22Rv1 (cell line): ENCODE measurements around the gene ZNF831.

ENCODE experiments used
- H3K27ac ChIP-seq: fragments of 450-650 bp; 2 replicates; pipeline ENCODE4 v1.5.1; 2017
- ZFX ChIP-seq: fragments of 450-650 bp; IDR thresholded peaks from 2 replicates; pipeline ENCODE4 v1.6.1; 2017; ENCODE audit warnings: antibody characterized with exemption, borderline replicate concordance
- TF ChIP-seq, protein P1 (sequence below): fragments of 450-650 bp; IDR thresholded peaks from 2 replicates; pipeline ENCODE4 v1.5.1; 2017; ENCODE audit warnings: mild to moderate bottlenecking

ZNF831 gene

DNA sequence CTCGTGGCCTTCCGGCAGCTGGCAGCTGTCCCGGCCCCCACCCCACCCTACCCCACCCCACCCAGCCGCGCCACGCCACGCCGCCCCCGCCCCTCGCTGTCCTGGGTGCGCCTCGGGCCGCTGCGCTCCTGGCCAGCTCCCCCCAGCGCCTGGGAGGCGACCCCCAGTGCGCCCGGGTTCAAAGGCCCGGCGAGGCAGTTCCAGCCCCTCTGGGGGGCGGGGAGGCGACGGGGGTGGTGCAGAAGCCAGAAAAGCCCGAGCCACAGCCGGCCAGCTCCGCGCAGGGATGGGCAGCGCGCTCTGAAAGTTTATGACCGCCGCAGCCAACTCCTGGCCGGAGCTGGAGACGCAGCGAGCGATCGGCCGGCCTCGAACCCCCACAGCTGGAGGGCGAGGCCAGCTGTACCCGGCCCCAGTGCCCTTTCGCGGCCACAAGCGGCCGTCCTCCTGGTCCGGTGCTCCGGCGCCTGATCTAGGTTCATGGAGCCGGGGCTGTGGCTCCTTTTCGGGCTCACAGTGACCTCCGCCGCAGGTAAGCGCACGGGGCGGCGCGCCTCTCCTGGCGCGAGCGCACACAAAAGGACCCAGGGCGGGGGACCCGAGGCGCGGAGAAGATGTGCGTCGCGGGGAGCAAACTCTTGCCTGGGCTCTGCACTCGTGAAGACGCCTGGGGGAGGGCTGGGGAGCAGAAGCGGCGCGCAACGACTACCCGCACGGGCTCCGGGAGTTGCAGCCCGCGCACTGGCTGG lies 136.9 kb downstream of the ZNF831 start, which contains the start of gene EDN3:
Gene EDN3 (plus strand): TSS at position 279 of the 749 bp plus-strand sequence. CDS start 202 bp downstream, at position 481.
- TF ChIP-seq, protein P1, sequence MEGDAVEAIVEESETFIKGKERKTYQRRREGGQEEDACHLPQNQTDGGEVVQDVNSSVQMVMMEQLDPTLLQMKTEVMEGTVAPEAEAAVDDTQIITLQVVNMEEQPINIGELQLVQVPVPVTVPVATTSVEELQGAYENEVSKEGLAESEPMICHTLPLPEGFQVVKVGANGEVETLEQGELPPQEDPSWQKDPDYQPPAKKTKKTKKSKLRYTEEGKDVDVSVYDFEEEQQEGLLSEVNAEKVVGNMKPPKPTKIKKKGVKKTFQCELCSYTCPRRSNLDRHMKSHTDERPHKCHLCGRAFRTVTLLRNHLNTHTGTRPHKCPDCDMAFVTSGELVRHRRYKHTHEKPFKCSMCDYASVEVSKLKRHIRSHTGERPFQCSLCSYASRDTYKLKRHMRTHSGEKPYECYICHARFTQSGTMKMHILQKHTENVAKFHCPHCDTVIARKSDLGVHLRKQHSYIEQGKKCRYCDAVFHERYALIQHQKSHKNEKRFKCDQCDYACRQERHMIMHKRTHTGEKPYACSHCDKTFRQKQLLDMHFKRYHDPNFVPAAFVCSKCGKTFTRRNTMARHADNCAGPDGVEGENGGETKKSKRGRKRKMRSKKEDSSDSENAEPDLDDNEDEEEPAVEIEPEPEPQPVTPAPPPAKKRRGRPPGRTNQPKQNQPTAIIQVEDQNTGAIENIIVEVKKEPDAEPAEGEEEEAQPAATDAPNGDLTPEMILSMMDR = no peak
- TF ChIP-seq ZFX = no peak
- H3K27ac ChIP-seq = no peak within 1 kb of the TSS

DNA sequence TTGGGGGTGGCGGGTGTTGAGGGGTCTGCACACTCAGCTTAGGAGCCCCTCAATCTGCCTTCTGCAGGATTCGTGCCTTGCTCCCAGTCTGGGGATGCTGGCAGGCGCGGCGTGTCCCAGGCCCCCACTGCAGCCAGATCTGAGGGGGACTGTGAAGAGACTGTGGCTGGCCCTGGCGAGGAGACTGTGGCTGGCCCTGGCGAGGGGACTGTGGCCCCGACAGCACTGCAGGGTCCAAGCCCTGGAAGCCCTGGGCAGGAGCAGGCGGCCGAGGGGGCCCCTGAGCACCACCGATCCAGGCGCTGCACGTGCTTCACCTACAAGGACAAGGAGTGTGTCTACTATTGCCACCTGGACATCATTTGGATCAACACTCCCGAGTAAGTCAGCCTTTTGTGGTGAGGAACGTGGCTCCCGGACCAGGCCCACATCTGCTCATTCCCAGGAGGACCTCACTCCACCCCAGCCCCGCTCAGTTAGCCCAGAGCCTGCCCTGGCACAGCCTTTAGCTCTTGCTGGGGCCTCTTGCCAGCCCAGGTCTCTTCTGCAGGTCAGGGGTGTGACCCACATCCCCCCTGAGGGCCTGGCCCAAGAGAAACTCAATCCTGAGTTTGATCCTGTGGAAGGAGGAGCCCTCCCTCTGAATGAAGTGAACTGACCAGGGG lies 137.9 kb downstream of the ZNF831 start:
- H3K27ac ChIP-seq = no peak overlapping the region
- TF ChIP-seq, protein P1 = no peak
- TF ChIP-seq ZFX = no peak

DNA sequence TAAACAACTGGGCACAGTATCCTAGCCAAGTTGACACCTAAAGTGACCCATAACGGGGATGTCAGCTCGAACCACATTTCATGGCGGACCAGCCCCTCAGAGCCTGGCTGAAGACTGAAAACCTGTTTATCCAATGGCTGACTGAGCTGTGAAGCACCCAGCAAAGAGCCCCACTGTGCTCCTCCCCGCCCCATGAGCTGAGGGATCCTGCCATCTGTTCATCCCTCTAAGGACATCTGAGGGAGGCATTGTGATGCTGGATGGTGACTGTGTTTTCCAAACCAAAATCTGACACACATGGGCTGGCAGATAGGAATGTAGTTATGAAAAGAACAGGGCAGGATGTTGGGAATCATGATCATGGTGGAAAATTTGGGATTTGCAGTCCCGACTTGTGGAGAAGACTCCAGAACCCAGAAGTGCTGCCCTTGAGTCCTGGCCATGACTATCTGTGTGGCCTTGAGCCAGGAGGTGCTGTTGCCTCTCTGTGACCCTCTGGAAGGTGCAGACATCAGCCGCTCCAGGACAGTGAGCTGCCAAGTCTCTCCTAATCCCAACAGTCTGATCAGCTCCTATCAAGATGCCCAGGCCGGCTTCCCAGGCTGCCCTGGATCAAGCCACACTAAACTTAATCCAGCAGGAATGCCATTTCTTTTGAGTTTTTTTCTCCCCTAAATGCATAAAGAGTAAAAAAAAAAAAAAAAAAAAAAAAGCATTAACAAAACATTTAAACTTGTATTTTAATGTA lies 142.5 kb downstream of the ZNF831 start:
- H3K27ac ChIP-seq = no peak overlapping the region
- no peak for TF ChIP-seq ZFX
- TF ChIP-seq, protein P1 = no peak

DNA sequence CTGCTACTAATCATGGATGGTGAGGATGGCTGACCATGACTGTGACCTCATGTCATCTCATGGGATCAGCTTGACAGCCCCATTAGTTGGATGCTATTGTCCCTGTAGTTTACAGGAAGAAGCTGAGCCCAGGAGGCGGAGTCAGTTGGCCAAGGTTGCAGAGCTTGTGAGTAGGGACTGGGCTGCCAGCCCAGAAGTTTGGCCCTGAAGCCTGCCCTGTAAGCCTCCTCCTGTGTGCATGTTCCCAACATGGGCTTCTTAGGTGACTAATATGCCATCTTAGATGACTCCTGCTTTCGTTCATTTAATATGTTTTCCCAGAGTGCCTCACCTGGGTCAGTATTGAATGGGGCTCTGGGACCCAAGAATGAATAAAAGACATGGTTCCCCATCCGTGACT lies 143.6 kb downstream of the ZNF831 start:
- TF ChIP-seq, protein P1 = no peak
- no peak for TF ChIP-seq ZFX
- no peak overlapping the region for H3K27ac ChIP-seq
